ENCODE measurements around the gene SPAST. TPM values are rescaled to one million over a fixed set of nuclear protein-coding genes. Genes with fewer than 3 reads are reported as not detected.
"Not testable (repeated sequence)": the region's sequence is repeated elsewhere in the genome, so short reads cannot be mapped to it uniquely, and the experiment has no call there.

The SPAST gene
- total and polyA plus RNA-seq, 8 donors: 16.0 to 25.7 (median 22.9) TPM

- no peaks in the 10 kb centered on the region for H3K36me3 ChIP-seq
- H3K9me3 ChIP-seq: no peaks in the 10 kb centered on the region
- peaks cover 4 to 6% of the 10 kb centered on the region in 2 donors for H3K4me1 ChIP-seq
- TF ChIP-seq, protein P1, sequence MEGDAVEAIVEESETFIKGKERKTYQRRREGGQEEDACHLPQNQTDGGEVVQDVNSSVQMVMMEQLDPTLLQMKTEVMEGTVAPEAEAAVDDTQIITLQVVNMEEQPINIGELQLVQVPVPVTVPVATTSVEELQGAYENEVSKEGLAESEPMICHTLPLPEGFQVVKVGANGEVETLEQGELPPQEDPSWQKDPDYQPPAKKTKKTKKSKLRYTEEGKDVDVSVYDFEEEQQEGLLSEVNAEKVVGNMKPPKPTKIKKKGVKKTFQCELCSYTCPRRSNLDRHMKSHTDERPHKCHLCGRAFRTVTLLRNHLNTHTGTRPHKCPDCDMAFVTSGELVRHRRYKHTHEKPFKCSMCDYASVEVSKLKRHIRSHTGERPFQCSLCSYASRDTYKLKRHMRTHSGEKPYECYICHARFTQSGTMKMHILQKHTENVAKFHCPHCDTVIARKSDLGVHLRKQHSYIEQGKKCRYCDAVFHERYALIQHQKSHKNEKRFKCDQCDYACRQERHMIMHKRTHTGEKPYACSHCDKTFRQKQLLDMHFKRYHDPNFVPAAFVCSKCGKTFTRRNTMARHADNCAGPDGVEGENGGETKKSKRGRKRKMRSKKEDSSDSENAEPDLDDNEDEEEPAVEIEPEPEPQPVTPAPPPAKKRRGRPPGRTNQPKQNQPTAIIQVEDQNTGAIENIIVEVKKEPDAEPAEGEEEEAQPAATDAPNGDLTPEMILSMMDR (IDR thresholded peaks at IDR 0.05): no peak
- no peaks in the 10 kb centered on the region for H3K27me3 ChIP-seq
- H3K27ac ChIP-seq: no peak overlapping the region
- intact Hi-C loops (cut with DNase I): no loop called here
- ATAC-seq (no peak), DNase-seq (no peak)
- no peak overlapping the region for H3K4me3 ChIP-seq
These were observed 19.8 kb upstream of the SPAST start for GRCh38 chr2:32043561-32043960.

DNA sequence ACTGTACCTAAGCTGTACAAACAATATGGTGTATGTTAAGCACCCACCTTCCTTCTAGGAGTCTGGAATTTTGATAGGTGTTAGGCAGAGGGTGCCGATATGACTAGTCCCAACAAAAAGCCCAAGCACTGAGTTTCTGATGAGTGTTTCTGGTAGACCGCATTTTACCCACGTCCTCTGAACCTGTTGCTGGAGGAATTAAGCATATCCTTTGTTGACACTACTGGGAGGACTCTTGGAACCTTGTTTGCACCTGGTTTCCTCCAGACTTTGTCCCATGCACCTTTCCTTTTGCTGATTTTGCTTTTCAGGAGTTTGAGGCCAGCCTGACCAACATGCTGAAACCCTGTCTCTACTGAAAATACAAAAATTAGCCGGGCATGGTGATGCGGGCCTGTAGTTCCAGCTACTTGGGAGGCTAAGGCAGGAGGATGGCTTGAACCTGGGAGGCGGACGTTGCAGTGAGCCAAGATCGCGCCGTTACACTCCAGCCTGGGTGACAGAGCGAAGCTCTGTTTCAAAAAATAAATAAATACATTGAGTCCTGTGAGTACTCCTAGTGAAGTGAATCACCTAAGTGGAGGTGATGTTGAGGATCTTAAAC lies 11.4 kb upstream of the SPAST start:
- no peak overlapping the region for H3K27ac ChIP-seq
- TF ChIP-seq, protein P1 (IDR thresholded peaks at IDR 0.05): no peak
- no peaks in the 10 kb centered on the region for H3K27me3 ChIP-seq
- no peaks in the 10 kb centered on the region for H3K36me3 ChIP-seq
- DNase-seq: no peak
- intact Hi-C loops (cut with DNase I): no loop called here
- H3K9me3 ChIP-seq: no peaks in the 10 kb centered on the region
- H3K4me1 ChIP-seq: no peaks in the 10 kb centered on the region
- ATAC-seq: no peak
- H3K4me3 ChIP-seq: no peak overlapping the region

- H3K9me3 ChIP-seq; H3K27me3 ChIP-seq; intact Hi-C loops (cut with DNase I); DNase-seq; ATAC-seq; H3K27ac ChIP-seq; H3K4me3 ChIP-seq; H3K4me1 ChIP-seq; H3K36me3 ChIP-seq: not testable (repeated sequence)
These were observed 8.8 kb upstream of the SPAST start for GRCh38 chr2:32054583-32054982.

DNA sequence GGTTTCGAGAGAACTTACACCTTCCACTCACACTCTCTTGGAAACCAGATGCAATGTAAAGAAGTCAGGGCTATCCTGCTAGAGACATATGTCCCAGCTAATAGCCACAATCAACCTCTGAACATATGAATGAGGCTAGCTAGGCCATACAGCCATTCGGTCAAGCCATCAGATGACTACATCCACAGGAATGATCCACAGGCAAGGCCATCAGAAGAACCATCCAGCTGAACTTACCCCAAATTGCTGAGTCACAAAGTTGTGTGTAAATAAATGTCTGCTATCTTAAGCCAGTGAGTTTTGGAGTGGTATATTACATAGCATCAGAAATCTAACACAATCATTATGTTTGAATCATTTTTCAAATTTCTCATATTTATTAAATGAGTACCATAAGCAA lies 5.2 kb upstream of the SPAST start:
- H3K27me3 ChIP-seq: no peaks in the 10 kb centered on the region
- TF ChIP-seq, protein P1 (IDR thresholded peaks at IDR 0.05): no peak
- ATAC-seq (no peak), DNase-seq (no peak)
- H3K9me3 ChIP-seq: no peaks in the 10 kb centered on the region
- peaks cover 0 to 9% of the 10 kb centered on the region in 2 donors for H3K4me1 ChIP-seq
- H3K27ac ChIP-seq: no peak overlapping the region
- intact Hi-C loops (cut with DNase I): no loop called here
- H3K36me3 ChIP-seq: no peaks in the 10 kb centered on the region
- no peak overlapping the region for H3K4me3 ChIP-seq

GRCh38 chr2:32060266-32060665 lies 3.1 kb upstream of the SPAST start:
- Histone ChIP-seq H3K4me1 (peaks cover 8 to 17% of the 10 kb centered on the region in 2 donors), H3K27me3 (no peaks in the 10 kb centered on the region), H3K4me3 (no peak overlapping the region), H3K36me3 (no peaks in the 10 kb centered on the region), H3K9me3 (no peaks in the 10 kb centered on the region), H3K27ac (no peak overlapping the region)
- ATAC-seq (no peak), DNase-seq (no peak)
- intact Hi-C loops (cut with DNase I): no loop called here
- TF ChIP-seq, protein P1 (IDR thresholded peaks at IDR 0.05): no peak

GRCh38 chr2:32061430-32061829 lies 1.9 kb upstream of the SPAST start:
- Histone ChIP-seq H3K4me3 (no peak overlapping the region), H3K4me1 (peaks cover 8 to 28% of the 10 kb centered on the region in 2 donors), H3K27me3 (no peaks in the 10 kb centered on the region), H3K9me3 (no peaks in the 10 kb centered on the region), H3K27ac (no peak overlapping the region), H3K36me3 (peaks cover 0 to 6% of the 10 kb centered on the region in 2 donors)
- no peak for ATAC-seq
- intact Hi-C loops (cut with DNase I): no loop called here
- TF ChIP-seq, protein P1 (IDR thresholded peaks at IDR 0.05): no peak
- DNase-seq: no peak

All from left lung (tissue), 10 donors.